Body of pancreas (tissue), 4 donors: ENCODE data around the gene LATS2. TPM values are rescaled to one million over a fixed set of nuclear protein-coding genes. Genes with fewer than 3 reads are reported as not detected.

Source experiments
- ATAC-seq: fragments of 150-250 bp; one replicate; pipeline ENCODE4 v1.9.1; 2016
- DNase-seq, 4 donors: peaks; one replicate each; pipeline ENCODE4 v3.0.0-alpha.2; 2019
- H3K27ac ChIP-seq, 4 donors: fragments of 200-600 bp; sonication (generic); 1 replicate in 3 of 4; 2 replicates in 1 of 4; pipeline versions ENCODE4 v1.5.1 to v1.6.1; 2016 to 2019; ENCODE audit warnings: mild to moderate bottlenecking in 1 of 4, mixed read lengths in 1 of 4, moderate library complexity in 1 of 4
- H3K27me3 ChIP-seq, 2 donors: fragments of 200-600 bp; sonication (generic); one replicate each; pipeline ENCODE4 v1.6.0; 2016; ENCODE audit warnings: mild to moderate bottlenecking in 1 of 2
- H3K36me3 ChIP-seq, 2 donors: fragments of 200-600 bp; sonication (generic); replicated peaks in 1 of 2; 2 replicates each; pipeline ENCODE4 v1.5.1; 2016; ENCODE audit warnings: low read depth in 2 of 2; ENCODE audit not compliant: insufficient read depth in 1 of 2
- H3K4me1 ChIP-seq: fragments of 200-600 bp; sonication (generic); one replicate; pipeline ENCODE4 v1.6.0; 2016
- H3K4me3 ChIP-seq, 2 donors: fragments of 200-600 bp; sonication (generic); 1 replicate in 1 of 2; 2 replicates in 1 of 2; pipeline ENCODE4 v1.5.1; 2016 to 2019
- H3K9me3 ChIP-seq, 3 donors: fragments of 200-600 bp; sonication (generic); 1 replicate in 2 of 3; 2 replicates in 1 of 3; pipeline ENCODE4 v1.5.1; 2016
- POLR2A ChIP-seq, 3 donors: fragments of 450-650 bp; IDR thresholded peaks; one replicate each; pipeline ENCODE4 v1.6.1; 2016; ENCODE audit warnings: antibody characterized with exemption in 3 of 3, mild to moderate bottlenecking in 2 of 3
- WGBS, 2 donors: methylation state at CpG; one replicate each; pipeline ENCODE4 v1.1.5; 2017; 5-methylcytosine and 5-hydroxymethylcytosine counted together
- intact Hi-C: fragments of 100-400 bp; cut with DNase I; formaldehyde crosslinking; loops from one replicate; pipeline ENCODE4 v1.15.1; 2023
- total RNA-seq, 2 donors: library from RNA; depleted of rRNA; stranded (reverse); fragments of >200 nt; gene quantifications; one replicate each; pipeline ENCODE4 v1.1.0, GENCODE V29; 2016
- TF ChIP-seq, protein P1 (sequence below), 7 experiments: fragments of 450-650 bp in 4 of 7; fragments of 200-600 bp in 3 of 7; sonication (generic) in 3 of 7; IDR thresholded peaks; one replicate each; pipeline ENCODE4 v1.5.1; 2016 to 2019; ENCODE audit warnings: antibody characterized with exemption in 7 of 7

Gene LATS2
- total RNA-seq, 2 donors from 2014 or later = 12.2 to 17.5 TPM

DNA sequence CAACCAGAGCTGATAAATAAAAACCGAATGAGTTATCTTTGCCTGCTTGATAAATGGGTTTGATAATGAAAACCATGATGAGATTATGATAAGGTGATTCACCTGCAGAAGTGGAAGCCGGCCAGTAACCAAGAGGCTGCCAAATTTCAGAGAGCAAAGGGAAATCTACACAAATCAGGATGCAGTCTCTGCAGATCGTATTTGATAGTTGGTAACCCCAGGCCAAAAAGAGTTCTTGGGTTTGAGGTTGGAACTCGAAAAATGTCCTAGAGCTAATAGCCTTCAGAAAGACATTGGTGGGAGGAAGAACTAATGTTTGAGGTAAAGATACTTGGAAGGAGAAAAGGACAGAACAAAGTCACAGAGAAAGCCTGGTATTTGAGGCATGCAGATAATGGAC lies 9.6 kb upstream of the LATS2 start:
- TF ChIP-seq POLR2A (IDR thresholded peaks at IDR 0.05) = no peak
- TF ChIP-seq, protein P1, sequence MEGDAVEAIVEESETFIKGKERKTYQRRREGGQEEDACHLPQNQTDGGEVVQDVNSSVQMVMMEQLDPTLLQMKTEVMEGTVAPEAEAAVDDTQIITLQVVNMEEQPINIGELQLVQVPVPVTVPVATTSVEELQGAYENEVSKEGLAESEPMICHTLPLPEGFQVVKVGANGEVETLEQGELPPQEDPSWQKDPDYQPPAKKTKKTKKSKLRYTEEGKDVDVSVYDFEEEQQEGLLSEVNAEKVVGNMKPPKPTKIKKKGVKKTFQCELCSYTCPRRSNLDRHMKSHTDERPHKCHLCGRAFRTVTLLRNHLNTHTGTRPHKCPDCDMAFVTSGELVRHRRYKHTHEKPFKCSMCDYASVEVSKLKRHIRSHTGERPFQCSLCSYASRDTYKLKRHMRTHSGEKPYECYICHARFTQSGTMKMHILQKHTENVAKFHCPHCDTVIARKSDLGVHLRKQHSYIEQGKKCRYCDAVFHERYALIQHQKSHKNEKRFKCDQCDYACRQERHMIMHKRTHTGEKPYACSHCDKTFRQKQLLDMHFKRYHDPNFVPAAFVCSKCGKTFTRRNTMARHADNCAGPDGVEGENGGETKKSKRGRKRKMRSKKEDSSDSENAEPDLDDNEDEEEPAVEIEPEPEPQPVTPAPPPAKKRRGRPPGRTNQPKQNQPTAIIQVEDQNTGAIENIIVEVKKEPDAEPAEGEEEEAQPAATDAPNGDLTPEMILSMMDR (IDR thresholded peaks at IDR 0.05) = no peak
- Histone ChIP-seq H3K27ac (no peak overlapping the region), H3K4me3 (no peak overlapping the region), H3K27me3 (no peaks in the 10 kb centered on the region), H3K36me3 (no peaks in the 10 kb centered on the region), H3K9me3 (no peaks in the 10 kb centered on the region), H3K4me1 (peaks cover 5% of the 10 kb centered on the region)
- intact Hi-C loops = no loop called here
- DNase-seq = no peak
- ATAC-seq = peak; percentile 25
- WGBS, 2 donors = 29 to 36% methylated on average over 4 of the region's 4 CpGs

DNA sequence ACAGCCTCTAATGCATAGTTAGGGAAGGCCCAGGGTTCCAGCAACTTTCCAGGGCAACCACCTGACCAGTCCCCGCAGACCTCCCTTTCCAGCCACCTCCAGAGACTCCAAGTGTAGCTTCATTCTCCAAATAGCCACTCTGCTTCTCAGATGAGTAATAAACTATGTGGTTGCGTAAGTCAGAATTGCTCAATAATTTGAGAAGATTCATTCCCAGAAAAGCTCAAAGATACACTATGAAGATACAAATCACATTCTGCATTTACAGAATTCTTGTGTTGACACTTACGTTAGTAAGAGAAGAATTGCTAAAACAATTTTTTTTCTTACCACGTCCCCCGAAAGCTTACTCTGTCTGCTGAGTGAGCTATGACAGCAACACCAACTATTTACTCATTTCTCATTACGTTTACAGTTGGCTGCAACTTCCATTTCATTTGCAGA lies 8.2 kb upstream of the LATS2 start:
- Histone ChIP-seq H3K36me3 (no peaks in the 10 kb centered on the region), H3K4me3 (no peak overlapping the region), H3K27ac (peak overlapping the region in 1 of 4 donors; percentile 41), H3K27me3 (no peaks in the 10 kb centered on the region), H3K9me3 (no peaks in the 10 kb centered on the region), H3K4me1 (no peaks in the 10 kb centered on the region)
- WGBS, 2 donors = 57 to 71% methylated on average over 6 of the region's 6 CpGs
- DNase-seq (no peak), ATAC-seq (peak; percentile 64)
- intact Hi-C loops = no loop called here
- TF ChIP-seq, protein P1 (IDR thresholded peaks at IDR 0.05) = no peak
- TF ChIP-seq POLR2A (IDR thresholded peaks at IDR 0.05) = no peak

DNA sequence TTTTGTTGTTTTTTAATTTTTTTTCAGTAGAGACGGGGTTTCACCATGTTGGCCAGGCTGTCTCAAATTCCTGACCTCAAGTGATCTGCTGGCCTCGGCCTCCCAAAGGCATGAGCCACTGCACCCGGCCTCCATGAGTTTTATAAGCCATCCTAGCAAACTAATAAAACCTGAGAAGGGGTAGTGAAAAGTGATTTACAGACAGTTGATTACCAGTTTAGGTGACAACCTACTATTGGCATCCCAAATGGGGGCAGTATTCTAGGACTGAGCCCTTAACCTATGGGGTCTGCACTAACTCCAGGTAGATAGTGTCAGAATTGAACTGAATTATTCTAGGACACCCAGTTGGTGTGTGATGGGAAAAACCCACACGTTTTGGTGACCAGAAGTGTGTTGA lies 6.5 kb upstream of the LATS2 start:
- Histone ChIP-seq H3K4me1 (no peaks in the 10 kb centered on the region), H3K9me3 (no peaks in the 10 kb centered on the region), H3K27me3 (no peaks in the 10 kb centered on the region), H3K4me3 (no peak overlapping the region), H3K27ac (no peak overlapping the region), H3K36me3 (no peaks in the 10 kb centered on the region)
- TF ChIP-seq, protein P1 (IDR thresholded peaks at IDR 0.05) = no peak
- TF ChIP-seq POLR2A (IDR thresholded peaks at IDR 0.05) = no peak
- ATAC-seq = no peak
- 63 to 69% methylated on average over 4 of the region's 4 CpGs for WGBS, 2 donors
- intact Hi-C loops = no loop called here
- no peak for DNase-seq

DNA sequence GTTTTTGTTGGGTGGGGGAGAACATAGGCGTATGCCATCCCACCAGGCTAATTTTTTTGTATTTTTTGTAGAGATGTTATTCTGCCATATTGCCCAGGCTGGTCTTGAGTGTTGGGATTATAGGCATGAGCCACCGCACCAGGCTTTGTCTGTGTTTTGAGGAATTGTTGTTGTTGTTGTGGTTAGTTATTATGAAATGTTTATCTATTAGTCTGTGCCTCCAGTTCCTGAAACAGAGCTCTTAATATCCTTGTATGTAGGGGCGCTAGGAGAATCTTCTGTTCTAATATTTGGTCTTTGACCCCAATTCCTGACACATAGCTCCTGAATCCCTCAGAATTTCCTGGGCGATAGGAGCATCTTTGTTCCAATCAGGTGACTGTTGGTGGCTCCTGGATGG lies 5.6 kb upstream of the LATS2 start:
- intact Hi-C loops = no loop called here
- DNase-seq (no peak), ATAC-seq (no peak)
- H3K4me1 ChIP-seq = peaks cover under 1% of the 10 kb centered on the region
- TF ChIP-seq POLR2A (IDR thresholded peaks at IDR 0.05) = no peak
- TF ChIP-seq, protein P1 (IDR thresholded peaks at IDR 0.05) = no peak
- H3K9me3 ChIP-seq = no peaks in the 10 kb centered on the region
- no peaks in the 10 kb centered on the region for H3K36me3 ChIP-seq
- H3K4me3 ChIP-seq = no peak overlapping the region
- H3K27ac ChIP-seq = no peak overlapping the region
- H3K27me3 ChIP-seq = no peaks in the 10 kb centered on the region
- WGBS, 2 donors = 85 to 89% methylated on average over 4 of the region's 4 CpGs

DNA sequence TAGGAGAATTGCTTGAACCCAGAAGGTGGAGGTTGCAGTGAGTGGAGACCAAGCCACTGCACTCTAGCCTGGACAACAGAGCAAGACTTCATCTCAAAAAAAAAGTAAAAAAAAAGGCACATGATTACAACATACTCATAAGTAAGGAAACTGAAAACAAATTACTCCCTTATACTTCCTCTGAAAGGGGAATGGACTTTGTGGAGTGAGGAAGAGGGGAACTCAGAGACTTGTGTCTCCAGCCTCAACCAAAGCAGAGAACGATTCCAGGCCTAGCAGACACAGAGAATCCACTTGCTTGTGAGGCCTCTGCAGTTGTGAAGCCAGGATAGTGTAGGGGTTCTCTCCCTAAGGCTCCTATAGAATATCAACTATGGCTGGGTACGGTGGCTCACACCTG lies 4.3 kb upstream of the LATS2 start:
- no peak for DNase-seq
- peaks cover 5% of the 10 kb centered on the region for H3K4me1 ChIP-seq
- TF ChIP-seq, protein P1 (IDR thresholded peaks at IDR 0.05) = no peak
- TF ChIP-seq POLR2A (IDR thresholded peaks at IDR 0.05) = no peak
- no peak overlapping the region for H3K27ac ChIP-seq
- H3K4me3 ChIP-seq = no peak overlapping the region
- H3K27me3 ChIP-seq = no peaks in the 10 kb centered on the region
- 73 to 90% methylated on average over 2 of the region's 2 CpGs for WGBS, 2 donors
- no peak for ATAC-seq
- H3K9me3 ChIP-seq = no peaks in the 10 kb centered on the region
- H3K36me3 ChIP-seq = no peaks in the 10 kb centered on the region
- intact Hi-C loops = no loop called here
